Neuron (in vitro differentiated cells): ENCODE data around the gene CARD10.
A peak's percentile ranks its signal among the peaks of the same experiment; 100 is the strongest.
"Not testable (repeated sequence)": the region's sequence is repeated elsewhere in the genome, so short reads cannot be mapped to it uniquely, and the experiment has no call there.

ENCODE experiments used
- H2AFZ ChIP-seq: one replicate; pipeline ENCODE4 v1.6.1; 2013; ENCODE audit warnings: low read depth, mild to moderate bottlenecking, inconsistent platforms, low read length, moderate library complexity
- H3K27me3 ChIP-seq: one replicate; pipeline ENCODE4 v1.6.1; 2013; ENCODE audit warnings: low read length; ENCODE audit not compliant: insufficient read depth
- H3K36me3 ChIP-seq: one replicate; pipeline ENCODE4 v1.6.1; 2013; ENCODE audit warnings: low read length; ENCODE audit not compliant: insufficient read depth
- H3K4me1 ChIP-seq: one replicate; pipeline ENCODE4 v1.6.1; 2013; ENCODE audit warnings: low read length; ENCODE audit not compliant: insufficient read depth
- H3K4me3 ChIP-seq: 2 replicates; pipeline ENCODE4 v1.5.1; 2013; ENCODE audit warnings: mild to moderate bottlenecking, low read length, moderate library complexity
- H3K9me3 ChIP-seq: one replicate; pipeline ENCODE4 v1.6.1; 2013; ENCODE audit warnings: low read length

Gene CARD10

DNA sequence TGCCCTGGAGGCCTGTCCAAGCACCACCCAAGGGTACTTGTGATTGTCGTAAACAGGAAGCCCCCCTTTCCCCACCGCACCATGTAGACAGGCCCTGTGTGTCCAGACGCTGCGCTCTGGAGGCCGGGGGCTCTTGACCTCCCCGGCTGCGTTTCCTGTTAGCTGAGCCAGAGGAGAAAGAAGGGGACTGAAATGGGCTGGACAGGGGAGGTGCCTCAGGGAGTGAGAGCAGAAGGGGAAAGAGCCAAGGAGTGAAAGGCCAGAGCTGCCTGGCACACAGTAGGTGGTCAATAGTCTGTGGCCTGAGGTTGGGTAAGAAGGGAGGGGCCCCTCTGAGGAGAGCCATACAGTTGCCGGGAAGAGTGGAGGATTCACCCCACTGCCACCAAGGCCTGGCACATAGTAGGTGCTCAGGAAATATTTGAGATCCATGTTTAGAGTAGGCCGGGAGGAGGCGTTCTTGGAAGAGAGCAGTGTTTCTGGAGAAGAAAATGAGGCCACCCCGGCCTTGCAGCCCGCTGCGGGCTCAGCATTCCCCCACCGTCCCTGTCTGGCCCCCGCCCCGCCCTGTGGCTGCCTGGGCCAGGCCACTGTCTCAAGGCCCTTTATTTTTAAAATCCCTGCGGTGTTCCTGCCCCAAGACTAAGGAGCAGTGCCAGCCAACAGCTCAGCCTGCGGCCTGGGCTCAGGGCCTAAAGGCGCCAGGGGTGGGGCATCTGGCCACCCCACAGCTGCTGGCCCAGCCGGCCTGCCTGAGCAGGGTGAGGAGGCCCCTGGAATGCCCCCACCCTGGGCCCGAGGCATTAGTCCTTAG lies 27.4 kb upstream of the CARD10 start:
- Histone ChIP-seq H3K4me3 (no peak overlapping the region), H3K27me3 (no peaks in the 10 kb centered on the region), H2AFZ (peak overlapping the region; percentile 55), H3K4me1 (peaks cover 13% of the 10 kb centered on the region), H3K9me3 (no peaks in the 10 kb centered on the region), H3K36me3 (no peaks in the 10 kb centered on the region)

DNA sequence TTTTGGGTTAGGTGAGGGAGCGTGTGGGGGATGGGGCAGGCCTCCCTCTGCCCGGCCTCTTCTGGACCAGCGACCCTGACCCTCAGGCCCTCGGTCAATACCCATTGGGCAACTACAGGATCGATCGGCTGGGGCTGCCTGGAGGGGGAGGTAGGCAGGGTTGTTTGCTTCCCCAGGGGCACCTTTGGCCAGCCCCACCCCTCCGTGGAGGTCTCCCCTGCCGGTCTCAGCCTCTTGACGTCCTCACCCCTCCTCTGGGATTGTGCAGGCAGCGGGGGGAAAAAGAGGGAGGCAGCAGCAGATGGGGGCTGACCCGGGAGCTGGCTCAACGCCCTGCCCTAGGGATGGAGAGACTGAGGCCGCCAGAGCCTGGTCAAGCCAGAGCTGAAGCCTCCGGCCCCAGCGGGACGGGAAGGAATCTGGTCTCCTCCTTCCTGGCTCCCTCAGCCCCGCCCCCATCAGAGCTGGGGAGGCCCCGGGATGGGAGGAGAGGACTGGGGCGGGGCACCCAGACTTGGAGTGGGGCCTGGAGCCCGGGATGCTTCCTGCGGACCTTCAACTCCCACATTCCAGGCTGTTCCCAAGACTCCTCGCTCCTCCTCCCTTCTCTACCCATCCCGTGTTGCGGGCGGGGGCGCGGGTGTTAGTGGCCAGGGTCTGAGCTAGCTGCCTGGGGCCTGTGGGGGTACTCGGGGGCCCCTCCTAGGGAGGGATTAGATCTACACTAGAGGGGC lies 26.7 kb upstream of the CARD10 start:
- H2AFZ ChIP-seq, result peak overlapping the region; percentile 55
- H3K36me3 ChIP-seq, result no peaks in the 10 kb centered on the region
- H3K4me3 ChIP-seq, result peak overlapping the region; percentile 29
- peaks cover 11% of the 10 kb centered on the region for H3K4me1 ChIP-seq
- no peaks in the 10 kb centered on the region for H3K27me3 ChIP-seq
- no peaks in the 10 kb centered on the region for H3K9me3 ChIP-seq

DNA sequence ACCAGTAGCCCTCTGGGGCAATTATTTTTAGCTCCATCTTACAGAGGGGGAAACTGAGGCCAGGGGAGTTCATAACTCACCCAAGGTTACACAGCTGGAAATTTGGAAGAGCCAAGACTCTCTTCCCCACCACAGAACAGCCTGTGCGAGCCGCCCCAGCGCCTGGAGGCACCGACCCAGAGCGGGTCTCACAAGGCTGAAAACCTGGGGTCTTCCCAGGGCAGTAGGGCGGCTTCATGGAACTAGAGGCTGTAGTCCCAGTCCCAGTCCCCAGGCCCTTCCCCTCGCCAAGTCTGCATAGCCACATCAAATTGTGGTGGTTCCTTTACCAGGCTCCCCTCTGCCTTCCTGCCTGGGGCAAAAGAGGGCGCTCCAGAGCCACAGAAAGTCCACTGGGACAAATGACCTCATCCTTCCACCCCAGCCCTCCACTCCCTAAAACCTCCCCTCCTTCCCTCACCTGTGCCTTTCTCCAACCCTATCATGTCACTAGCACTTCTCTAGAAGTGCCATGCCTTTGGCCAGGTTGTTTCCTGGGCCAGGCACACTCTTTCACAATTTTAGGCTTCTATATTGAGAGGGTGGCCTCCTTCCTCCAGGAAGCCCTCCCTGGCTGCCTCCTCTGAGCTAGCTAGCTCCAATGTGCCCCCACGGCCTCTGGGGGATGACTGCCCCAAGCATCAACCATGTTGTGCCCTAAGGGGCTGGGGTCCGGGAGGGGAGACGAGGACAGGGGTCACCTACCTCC lies 25.9 kb upstream of the CARD10 start:
- Histone ChIP-seq H2AFZ (peak overlapping the region; percentile 55), H3K4me1 (peaks cover 11% of the 10 kb centered on the region)

DNA sequence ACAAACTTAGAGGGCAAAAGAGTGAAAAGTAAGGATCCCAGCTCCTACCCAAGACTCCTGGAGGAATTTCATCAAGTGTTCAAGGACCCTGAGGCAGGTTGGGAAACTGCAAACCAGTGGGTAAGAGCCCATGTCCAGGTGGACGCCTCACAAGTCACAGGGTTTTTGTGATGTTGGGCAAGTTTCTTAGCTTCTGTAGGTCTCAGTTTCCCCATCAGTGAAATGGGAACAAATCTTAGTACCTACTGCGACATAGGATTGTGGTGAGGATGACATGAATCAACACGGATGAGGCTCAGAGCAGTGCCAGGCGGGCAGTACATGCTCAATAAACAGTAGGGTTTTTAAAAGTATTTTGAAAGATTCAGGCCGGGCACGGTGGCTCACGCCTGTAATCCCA lies 23.7 kb upstream of the CARD10 start:
- H3K4me3 ChIP-seq, result no peak overlapping the region
- no peak overlapping the region for H2AFZ ChIP-seq
- no peaks in the 10 kb centered on the region for H3K36me3 ChIP-seq
- no peaks in the 10 kb centered on the region for H3K27me3 ChIP-seq
- peaks cover 14% of the 10 kb centered on the region for H3K4me1 ChIP-seq
- H3K9me3 ChIP-seq, result no peaks in the 10 kb centered on the region

More for the DNA sequence above, 25.9 kb upstream of the CARD10 start:
- Histone ChIP-seq H3K4me3 (peak overlapping the region; percentile 29), H3K27me3 (no peaks in the 10 kb centered on the region), H3K9me3 (no peaks in the 10 kb centered on the region), H3K36me3 (no peaks in the 10 kb centered on the region)

DNA sequence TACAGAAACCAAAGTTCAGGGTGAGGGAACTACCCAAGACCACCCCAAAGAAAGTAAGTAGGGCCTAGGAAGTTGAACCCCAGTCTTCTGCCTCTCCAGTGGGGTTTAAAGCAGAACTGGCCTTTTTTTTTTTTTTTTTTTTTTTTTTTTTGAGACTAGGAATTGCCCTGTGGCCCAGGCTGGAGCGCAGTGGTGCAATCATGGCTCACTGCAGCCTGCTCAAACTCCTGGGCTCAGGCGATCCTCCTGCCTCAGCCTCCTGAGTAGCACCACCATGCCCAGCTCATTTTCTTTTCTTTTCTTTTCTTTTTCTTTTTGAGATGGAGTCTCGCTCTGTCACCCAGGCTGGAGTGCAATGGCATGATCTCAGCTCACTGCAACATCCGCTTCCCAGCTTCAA lies 23.2 kb upstream of the CARD10 start:
- H3K4me3 ChIP-seq, H2AFZ ChIP-seq, H3K36me3 ChIP-seq, H3K9me3 ChIP-seq, H3K27me3 ChIP-seq: not testable (repeated sequence)
- H3K4me1 ChIP-seq, result peaks cover 14% of the 10 kb centered on the region

DNA sequence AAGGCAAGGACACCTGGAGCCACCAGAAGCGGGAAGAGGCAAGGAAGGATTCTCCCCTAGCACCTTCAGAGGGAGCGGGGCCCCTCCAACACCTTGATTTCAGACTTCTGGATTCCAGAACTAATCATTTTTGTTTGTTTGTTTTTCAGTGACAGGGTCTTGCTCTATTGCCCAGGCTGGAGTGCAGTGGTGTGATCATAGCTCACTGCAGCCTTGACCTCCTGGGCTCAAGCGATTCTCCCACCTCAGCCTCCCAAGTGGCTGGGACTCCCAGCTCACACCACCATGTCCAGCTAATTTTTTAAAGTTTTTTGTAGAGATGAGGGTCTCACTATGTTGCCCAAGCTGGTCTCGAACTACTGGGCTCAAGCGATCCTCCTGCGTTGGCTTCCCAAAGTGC lies 20.6 kb upstream of the CARD10 start:
- H3K4me1 ChIP-seq, H3K27me3 ChIP-seq, H3K36me3 ChIP-seq, H3K4me3 ChIP-seq, H3K9me3 ChIP-seq, H2AFZ ChIP-seq: not testable (repeated sequence)

DNA sequence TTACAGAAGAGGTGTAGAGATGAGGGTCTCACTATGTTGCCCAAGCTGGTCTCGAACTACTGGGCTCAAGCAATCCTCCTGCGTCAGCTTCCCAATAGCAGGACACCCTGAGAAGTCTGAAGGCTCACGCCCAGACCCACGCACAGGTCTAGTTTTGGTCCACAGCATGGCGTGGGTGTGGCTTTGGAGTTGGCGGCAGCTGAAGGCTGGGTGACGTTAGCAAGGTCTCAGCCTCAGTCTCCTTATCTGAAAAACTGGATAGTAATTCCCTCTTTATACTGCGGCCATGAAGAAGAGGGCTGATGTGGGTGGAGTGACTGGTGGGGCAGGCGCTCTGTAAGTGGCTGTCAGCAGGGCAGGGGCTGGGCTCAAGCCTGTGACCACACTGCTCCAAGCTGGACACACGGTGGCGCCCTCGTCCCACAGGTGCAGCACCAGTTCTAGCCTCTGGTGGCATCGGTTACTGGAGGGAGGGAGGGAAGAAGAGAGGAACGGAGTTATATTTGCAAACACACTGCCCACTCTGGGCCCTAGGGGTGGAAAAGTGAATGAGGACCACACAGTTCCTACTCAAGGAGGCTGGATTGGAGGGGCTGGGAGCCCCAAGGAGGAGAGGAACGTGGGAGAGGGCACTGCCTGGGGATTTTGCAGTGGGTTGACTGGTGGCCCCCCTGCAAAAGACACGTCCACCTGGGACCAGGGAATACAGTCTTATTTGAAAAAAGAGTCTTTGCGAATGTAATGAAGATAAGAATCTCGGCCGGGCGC lies 19.6 kb upstream of the CARD10 start:
- Histone ChIP-seq H3K27me3 (no peaks in the 10 kb centered on the region), H3K9me3 (no peaks in the 10 kb centered on the region), H3K4me1 (peaks cover 8% of the 10 kb centered on the region), H3K4me3 (no peak overlapping the region), H3K36me3 (no peaks in the 10 kb centered on the region), H2AFZ (no peak overlapping the region)

DNA sequence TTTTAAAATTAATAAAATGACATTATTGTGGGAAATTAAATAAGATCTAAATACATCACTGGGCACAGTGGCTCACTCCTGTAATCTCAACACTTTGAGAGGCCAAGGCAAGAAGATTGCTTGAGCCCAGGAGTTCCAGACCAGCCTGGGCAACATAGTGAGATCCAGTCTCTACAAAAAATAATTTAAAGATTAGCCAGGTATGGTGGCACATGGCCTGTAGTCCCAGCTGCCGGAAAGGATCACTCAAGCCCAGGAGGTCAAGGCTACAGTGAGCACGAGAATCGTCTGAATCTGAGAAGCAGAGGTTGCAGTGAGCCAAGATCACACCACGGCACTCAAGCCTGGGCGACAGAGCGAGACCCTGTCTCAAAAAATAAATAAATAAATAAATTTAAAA lies 15.9 kb upstream of the CARD10 start:
- Histone ChIP-seq H3K4me1 (peaks cover 2% of the 10 kb centered on the region), H3K27me3 (no peaks in the 10 kb centered on the region), H3K36me3 (no peaks in the 10 kb centered on the region), H2AFZ (no peak overlapping the region), H3K9me3 (no peaks in the 10 kb centered on the region), H3K4me3 (no peak overlapping the region)

DNA sequence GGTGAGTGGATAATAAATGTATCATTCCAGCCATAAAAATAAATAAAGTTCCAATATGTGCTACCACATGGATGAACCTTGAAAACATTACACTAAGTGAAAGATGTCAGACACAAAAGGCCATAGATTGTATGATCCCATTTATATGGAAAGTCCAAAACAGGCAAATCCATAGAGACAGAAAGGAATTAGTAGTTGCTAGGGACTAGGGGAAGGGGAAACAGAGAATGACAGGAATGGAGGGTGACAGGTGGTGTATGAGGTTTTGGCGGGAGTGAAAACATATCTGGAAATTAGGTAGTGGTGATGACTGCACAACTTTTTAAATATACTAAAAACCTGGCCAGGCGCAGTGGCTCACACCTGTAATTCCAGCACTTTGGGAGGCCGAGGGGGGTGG lies 15.2 kb upstream of the CARD10 start:
- Histone ChIP-seq H3K27me3 (no peaks in the 10 kb centered on the region), H3K9me3 (no peaks in the 10 kb centered on the region), H3K36me3 (no peaks in the 10 kb centered on the region), H2AFZ (no peak overlapping the region), H3K4me1 (peaks cover 2% of the 10 kb centered on the region), H3K4me3 (no peak overlapping the region)

DNA sequence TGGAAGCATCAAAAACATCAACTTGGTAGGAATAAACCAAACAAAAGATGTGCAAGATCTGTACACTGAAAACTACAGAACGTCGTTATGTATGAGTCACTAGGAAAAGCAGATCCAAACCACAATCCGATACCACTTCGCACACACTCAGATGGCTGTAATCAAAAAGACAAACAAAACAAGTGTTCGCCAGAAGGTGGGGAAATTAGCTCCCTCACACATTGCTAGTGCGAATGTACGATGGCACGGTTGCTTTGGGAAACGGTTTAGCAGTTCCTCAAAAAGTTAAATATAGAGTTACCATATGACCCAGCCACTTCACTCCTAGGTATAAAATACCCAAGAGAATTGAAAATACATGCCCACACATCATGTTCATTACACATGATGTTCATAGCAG lies 14.8 kb upstream of the CARD10 start:
- Histone ChIP-seq H3K9me3 (no peaks in the 10 kb centered on the region), H3K36me3 (no peaks in the 10 kb centered on the region), H2AFZ (no peak overlapping the region), H3K4me1 (peaks cover under 1% of the 10 kb centered on the region), H3K27me3 (no peaks in the 10 kb centered on the region), H3K4me3 (no peak overlapping the region)

DNA sequence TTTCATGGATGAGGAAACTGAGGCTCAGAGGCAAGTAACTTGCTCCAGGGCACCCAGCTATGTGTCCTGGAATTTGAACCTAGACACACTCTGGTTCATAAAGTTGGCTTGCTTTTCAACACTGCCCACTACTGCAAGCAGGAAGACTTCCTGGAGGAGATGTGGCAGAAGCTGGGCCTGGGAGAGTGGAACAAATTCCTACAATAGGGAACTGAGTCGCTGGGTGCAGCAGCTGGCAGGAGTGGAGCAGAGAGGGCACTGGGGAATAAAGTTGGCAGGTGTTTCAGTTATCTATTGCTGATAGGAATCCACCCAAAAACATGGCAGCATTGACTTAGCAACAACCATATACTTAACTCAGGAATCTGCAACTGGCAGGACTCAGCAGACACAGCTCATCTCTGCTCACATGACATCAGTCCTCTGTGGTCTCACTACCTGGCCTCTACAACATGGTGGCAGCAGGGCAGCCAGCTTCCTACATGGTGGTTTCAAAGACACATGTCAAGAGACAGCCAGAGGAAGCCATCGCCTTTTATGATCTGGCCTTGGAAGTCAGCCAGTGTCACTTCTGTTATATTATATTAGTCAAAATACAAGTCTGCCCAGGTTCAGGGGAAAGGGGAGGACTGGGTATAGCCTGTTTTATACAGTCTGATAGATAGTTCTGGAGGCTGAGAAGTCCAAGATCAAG lies 10.6 kb upstream of the CARD10 start:
- H2AFZ ChIP-seq, result no peak overlapping the region
- H3K4me1 ChIP-seq, result no peaks in the 10 kb centered on the region
- H3K4me3 ChIP-seq, result no peak overlapping the region
- H3K27me3 ChIP-seq, result peaks cover 11% of the 10 kb centered on the region
- H3K9me3 ChIP-seq, result no peaks in the 10 kb centered on the region
- H3K36me3 ChIP-seq, result no peaks in the 10 kb centered on the region

DNA sequence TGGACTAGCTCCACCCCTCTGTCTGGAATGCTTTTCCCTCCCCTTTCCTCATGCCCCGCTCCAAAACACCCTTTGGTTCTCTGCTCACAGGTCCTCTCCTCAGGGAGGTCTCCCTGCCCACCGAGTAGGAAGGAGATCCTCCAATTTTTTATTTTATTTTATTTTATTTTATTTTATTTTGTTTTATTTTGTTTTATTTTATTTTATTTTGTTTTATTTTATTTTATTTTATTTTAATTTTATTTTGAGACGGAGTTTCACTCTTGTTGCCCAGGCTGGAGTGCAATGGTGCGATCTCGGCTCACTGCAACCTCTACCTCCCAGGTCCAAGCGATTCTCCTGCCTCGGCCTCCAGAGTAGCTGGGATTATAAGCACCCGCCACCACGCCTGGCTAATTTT lies 8.7 kb upstream of the CARD10 start:
- H3K9me3 ChIP-seq, H3K4me1 ChIP-seq, H3K36me3 ChIP-seq, H2AFZ ChIP-seq, H3K4me3 ChIP-seq: not testable (repeated sequence)
- H3K27me3 ChIP-seq, result peaks cover 16% of the 10 kb centered on the region
